Measurements from ENCODE around the gene PRKAR1A. TPM values are rescaled to one million over a fixed set of nuclear protein-coding genes. Genes with fewer than 3 reads are reported as not detected.

The PRKAR1A gene
- total RNA-seq, 1 donor from 2014 or later, result 470 TPM

- no peak for DNase-seq (ENCODE audit: low spot score)
Observed at GRCh38 chr17:68541816-68542215, 29.6 kb downstream of the PRKAR1A start.

GRCh38 chr17:68542698-68543463 is 30.7 kb downstream of the PRKAR1A start:
- DNase-seq (ENCODE audit: low spot score), result no peak

- no peak for DNase-seq (ENCODE audit: low spot score)
Observed at GRCh38 chr17:68544111-68544915, 32.1 kb downstream of the PRKAR1A start.

GRCh38 chr17:68556551-68556950 is 44.3 kb downstream of the PRKAR1A start:
- no peak for DNase-seq (ENCODE audit: low spot score)

- DNase-seq (ENCODE audit: low spot score), result no peak
Observed at GRCh38 chr17:68559316-68559715, 47.1 kb downstream of the PRKAR1A start.

- no peak for DNase-seq (ENCODE audit: low spot score)
Observed at GRCh38 chr17:68560966-68561720, 48.9 kb downstream of the PRKAR1A start.

- DNase-seq (ENCODE audit: low spot score), result no peak
Observed at GRCh38 chr17:68562736-68563135, 50.5 kb downstream of the PRKAR1A start.

- no peak for DNase-seq (ENCODE audit: low spot score)
Observed at GRCh38 chr17:68564415-68565111, 52.3 kb downstream of the PRKAR1A start.

- no peak for DNase-seq (ENCODE audit: low spot score)
Observed at GRCh38 chr17:68565661-68566441, 53.6 kb downstream of the PRKAR1A start.

- DNase-seq (ENCODE audit: low spot score), result no peak
Observed at GRCh38 chr17:68566442-68566738, 54.2 kb downstream of the PRKAR1A start.

- no peak for DNase-seq (ENCODE audit: low spot score)
Observed at GRCh38 chr17:68567035-68567434, 54.8 kb downstream of the PRKAR1A start.

- DNase-seq (ENCODE audit: low spot score), result no peak
Observed at GRCh38 chr17:68567581-68567980, 55.4 kb downstream of the PRKAR1A start.

GRCh38 chr17:68568581-68568980 is 56.4 kb downstream of the PRKAR1A start:
- no peak for DNase-seq (ENCODE audit: low spot score)

- DNase-seq (ENCODE audit: low spot score), result no peak
Observed at GRCh38 chr17:68569346-68569745, 57.1 kb downstream of the PRKAR1A start.

GRCh38 chr17:68570526-68570925 is 58.3 kb downstream of the PRKAR1A start:
- DNase-seq (ENCODE audit: low spot score), result no peak

GRCh38 chr17:68572138-68572842 is 60.1 kb downstream of the PRKAR1A start:
- DNase-seq (ENCODE audit: low spot score), result no peak

GRCh38 chr17:68573338-68573737 is 61.1 kb downstream of the PRKAR1A start:
- no peak for DNase-seq (ENCODE audit: low spot score)

- DNase-seq (ENCODE audit: low spot score), result no peak
Observed at GRCh38 chr17:68576137-68576536, 63.9 kb downstream of the PRKAR1A start.

GRCh38 chr17:68576811-68577496 is 64.7 kb downstream of the PRKAR1A start:
- no peak for DNase-seq (ENCODE audit: low spot score)

GRCh38 chr17:68577497-68577821 is 65.2 kb downstream of the PRKAR1A start:
- no peak for DNase-seq (ENCODE audit: low spot score)
